BJ (cell line): Measurements from ENCODE around the gene MAP4K1. TPM values are rescaled to one million over a fixed set of nuclear protein-coding genes. Genes with fewer than 3 reads are reported as not detected.
A peak's percentile ranks its signal among the peaks of the same experiment; 100 is the strongest.

Experiments used
- CTCF ChIA-PET: fragments of 350-600 bp; formaldehyde crosslinking; extraction: SDS; loops from one replicate; lab custom pipeline; 2021; ENCODE audit warnings: antibody characterized with exemption, inconsistent platforms; lab: Yijun Ruan, JAX
- POLR2A ChIA-PET: fragments of 300-600 bp; sonication (Branson Sonifier 250); formaldehyde crosslinking; extraction: SDS; loops from one replicate; lab custom pipeline; 2021; ENCODE audit warnings: antibody characterized with exemption; lab: Charles Lee
- DNase-seq: peaks from one replicate; pipeline ENCODE4 v3.0.0-alpha.2; 2011; ENCODE audit warnings: low read depth
- H3K27me3 ChIP-seq: 2 replicates; pipeline ENCODE4 v1.6.0; 2011; ENCODE audit warnings: low read length; ENCODE audit not compliant: control insufficient read depth, insufficient read depth
- H3K36me3 ChIP-seq: 2 replicates; pipeline ENCODE4 v1.5.1; 2011; ENCODE audit warnings: low read length; ENCODE audit not compliant: control insufficient read depth, insufficient read depth
- H3K4me3 ChIP-seq: 2 replicates; pipeline ENCODE4 v1.5.1; 2011; ENCODE audit warnings: low read depth, mild to moderate bottlenecking, control low read depth, low read length
- CTCF ChIP-seq: IDR thresholded peaks from 2 replicates; pipeline ENCODE4 v1.5.1; 2011; ENCODE audit warnings: low read depth, mild to moderate bottlenecking, control low read depth, inconsistent platforms, low read length, moderate library complexity; ENCODE audit not compliant: insufficient read depth
- polyA plus RNA-seq: library from polyadenylated mRNA; depleted of rRNA; stranded (reverse); fragments of >200 nt; gene quantifications from 2 replicates; pipeline ENCODE4 v1.2.3, GENCODE V29; 2011

Gene MAP4K1
- polyA plus RNA-seq, 1 experiment, result 0.25 TPM

- no peak for TF ChIP-seq CTCF
- POLR2A ChIA-PET, result no interaction called here
- Histone ChIP-seq H3K27me3 (no peaks in the 10 kb centered on the region; the same call in 1 of the 2 replicates), H3K36me3 (no peaks in the 10 kb centered on the region), H3K4me3 (no peak overlapping the region)
- CTCF ChIA-PET, result interaction anchor here (0.6 to 2.8 kb wide), 7 partner anchors 10 to 388 kb away, joined by 3 to 10 read pairs (median 5); partner anchors contain the start of genes MRPS12 and SARS2
- no peak for DNase-seq
Observed at GRCh38 chr19:38545596-38545995, 72.2 kb downstream of the MAP4K1 start.

DNA sequence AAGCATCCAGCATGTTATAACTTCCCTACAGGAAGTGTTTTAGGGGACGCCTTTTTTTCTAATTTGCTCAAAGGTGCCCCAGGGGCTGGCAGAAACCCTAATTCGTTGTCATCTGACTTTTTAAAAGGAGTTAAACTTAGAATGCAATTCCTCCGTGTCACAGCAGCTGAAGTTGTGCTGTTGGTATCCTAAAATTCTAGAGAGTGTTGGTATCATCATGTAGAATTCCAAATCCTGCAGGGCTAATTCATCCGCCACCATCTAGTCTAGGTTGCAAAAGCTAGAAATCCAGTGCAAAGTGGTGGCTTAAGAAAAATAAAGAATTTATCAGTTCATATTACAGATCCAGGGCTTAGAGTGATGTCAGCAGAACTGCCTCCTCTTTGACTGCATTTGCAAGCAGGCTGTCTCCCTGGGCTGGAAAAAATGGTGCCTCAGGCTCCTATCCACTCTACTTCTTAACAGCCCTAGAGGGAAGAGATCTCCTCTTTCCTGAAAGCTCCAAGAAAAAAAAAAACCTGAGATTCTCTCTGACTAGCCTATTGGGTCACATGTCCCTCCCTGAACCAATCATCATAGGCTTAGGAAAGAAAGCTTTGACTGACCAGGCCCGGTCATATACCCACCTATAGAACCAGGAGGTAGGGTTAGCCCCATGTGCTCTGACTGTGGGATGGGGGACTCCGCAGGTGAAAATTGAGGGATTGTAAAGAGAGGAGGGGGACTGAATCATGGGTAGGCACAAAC is 73.0 kb downstream of the MAP4K1 start:
- H3K4me3 ChIP-seq, result no peak overlapping the region
- POLR2A ChIA-PET, result no interaction called here

GRCh38 chr19:38543807-38544568 is 73.8 kb downstream of the MAP4K1 start:
- H3K4me3 ChIP-seq, result peak overlapping the region; percentile 22; the same call in 1 of the 2 replicates
- no peaks in the 10 kb centered on the region; the same call in 1 of the 2 replicates for H3K27me3 ChIP-seq
- ChIA-PET POLR2A (no interaction called here), CTCF (interaction anchor here (0.6 to 2.8 kb wide), 12 partner anchors 9 to 394 kb away, joined by 3 to 26 read pairs (median 4); partner anchors contain the start of genes MRPS12 and SARS2)
- peak; percentile 40 for DNase-seq
- no peaks in the 10 kb centered on the region for H3K36me3 ChIP-seq
- no peak; the same call in none of the 2 replicates for TF ChIP-seq CTCF

More for the DNA sequence above, 73.0 kb downstream of the MAP4K1 start:
- CTCF ChIA-PET, result interaction anchor here (0.6 to 2.8 kb wide), 13 partner anchors 8 to 389 kb away, joined by 3 to 26 read pairs (median 4); partner anchors contain the start of genes MRPS12 and SARS2
- DNase-seq, result no peak
- Histone ChIP-seq H3K36me3 (no peaks in the 10 kb centered on the region), H3K27me3 (no peaks in the 10 kb centered on the region; the same call in 1 of the 2 replicates)
- TF ChIP-seq CTCF, result 0 out of 2 replicates have a peak, but pooled peaks have one; percentile 54

- ChIA-PET CTCF (interaction anchor here (0.6 to 2.8 kb wide), 7 partner anchors 9 to 395 kb away, joined by 3 to 26 read pairs (median 4); no protein-coding TSS in a partner anchor), POLR2A (no interaction called here)
- no peak for TF ChIP-seq CTCF
- Histone ChIP-seq H3K4me3 (peak overlapping the region; percentile 22; the same call in 1 of the 2 replicates), H3K36me3 (no peaks in the 10 kb centered on the region), H3K27me3 (no peaks in the 10 kb centered on the region)
- DNase-seq, result no peak
Observed at GRCh38 chr19:38543286-38543806, 74.4 kb downstream of the MAP4K1 start.

GRCh38 chr19:38542040-38542439 is 75.7 kb downstream of the MAP4K1 start:
- ChIA-PET POLR2A (no interaction called here), CTCF (interaction anchor here (0.6 to 0.8 kb wide), 2 partner anchors 26 to 138 kb away, joined by 3 read pairs; no protein-coding TSS in a partner anchor)
- no peak for TF ChIP-seq CTCF
- Histone ChIP-seq H3K36me3 (no peaks in the 10 kb centered on the region), H3K27me3 (no peaks in the 10 kb centered on the region), H3K4me3 (no peak overlapping the region)
- no peak for DNase-seq
